Measurements from ENCODE around the gene OR2F2.

OR2F2 gene

DNA sequence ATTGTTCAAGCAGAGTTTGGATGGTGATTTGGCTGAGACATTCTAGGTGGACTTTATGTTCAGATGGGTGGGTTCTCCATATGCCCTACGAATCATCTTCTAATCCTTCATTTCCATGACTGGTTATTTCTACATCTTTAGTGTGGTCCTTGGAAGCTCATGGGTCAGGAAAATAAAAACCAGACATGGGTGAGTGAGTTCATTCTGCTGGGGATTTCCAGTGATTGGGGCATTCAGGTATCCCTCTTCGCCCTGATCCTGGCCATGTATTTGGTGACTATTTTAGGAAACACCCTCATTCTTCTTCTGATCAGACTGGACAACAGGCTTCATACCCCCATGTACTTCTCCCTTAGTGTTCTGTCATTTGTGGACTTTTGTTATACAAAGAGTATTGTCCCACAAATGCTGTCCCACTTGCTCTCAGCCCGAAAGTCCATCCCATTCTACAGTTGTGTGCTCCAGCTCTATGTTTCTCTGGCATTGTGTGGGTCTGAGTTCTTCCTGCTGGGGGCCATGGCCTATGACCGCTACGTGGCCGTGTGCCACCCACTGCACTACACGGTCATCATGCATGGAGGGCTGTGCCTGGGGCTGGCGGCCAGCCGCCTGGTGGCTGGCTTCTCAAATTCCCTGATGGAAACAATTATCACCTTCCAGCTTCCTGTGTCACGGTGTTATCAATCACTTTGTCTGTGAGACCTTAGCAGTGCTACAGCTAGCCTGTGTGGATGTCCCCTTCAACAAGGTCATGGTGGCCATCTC lies 45.9 kb downstream of the OR2F2 start:
- no peak for DNase-seq

DNA sequence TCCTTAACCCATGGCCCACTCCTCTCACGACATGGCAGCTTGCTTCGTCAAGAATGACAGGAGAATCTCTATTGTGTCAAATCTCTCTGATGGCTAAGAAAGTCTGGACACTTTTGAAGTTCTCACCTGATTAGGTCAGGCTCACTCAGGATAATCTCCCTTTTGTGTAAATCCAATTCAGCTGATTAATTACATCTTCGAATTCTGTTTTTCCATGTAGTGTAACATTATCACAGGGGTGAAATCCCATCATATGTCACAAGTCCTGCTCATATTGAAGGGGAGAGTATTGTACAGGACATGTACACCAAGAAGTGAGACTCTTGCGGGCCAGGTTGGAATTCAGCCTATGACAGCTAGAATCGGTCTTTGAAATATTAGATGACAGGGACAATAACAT lies 48.9 kb downstream of the OR2F2 start:
- no peak for DNase-seq

Measured in NCI-H1048 (cell line).